HG03175 (cell line): Measurements from ENCODE around the gene LATS1.
"Not testable (repeated sequence)": the region's sequence is repeated elsewhere in the genome, so short reads cannot be mapped to it uniquely, and the experiment has no call there.

Experiments
- ATAC-seq: cut with Tn5 transposase; IDR thresholded peaks from one replicate; pipeline ENCODE4 v1.9.1; 2021; ENCODE audit warnings: mild to moderate bottlenecking, moderate library complexity; ENCODE audit not compliant: unreplicated experiment

Gene LATS1

GRCh38 chr6:149717588-149718458 is at the start of gene LATS1:
TSS of gene LATS1 (minus strand) at chr6:149718101. CDS start at chr6:149702126, 15,975 bp downstream.
- peak; percentile 95 for ATAC-seq

GRCh38 chr6:149766156-149766769 is 48.4 kb upstream of the LATS1 start:
- no peak for ATAC-seq

- no peak for ATAC-seq
Observed at GRCh38 chr6:149763866-149764265, 46.0 kb upstream of the LATS1 start.

GRCh38 chr6:149761438-149761837 is 43.5 kb upstream of the LATS1 start:
- peak; percentile 100 for ATAC-seq

- ATAC-seq = no peak
Observed at GRCh38 chr6:149756261-149756636, 38.3 kb upstream of the LATS1 start.

GRCh38 chr6:149755300-149756260 is 37.7 kb upstream of the LATS1 start:
- ATAC-seq = peak; percentile 74

- ATAC-seq = no peak
Observed at GRCh38 chr6:149754548-149754947, 36.6 kb upstream of the LATS1 start.

GRCh38 chr6:149753374-149753637 is 35.4 kb upstream of the LATS1 start:
- ATAC-seq = not testable (repeated sequence)

GRCh38 chr6:149752600-149753373 is 34.9 kb upstream of the LATS1 start:
- ATAC-seq = no peak

- ATAC-seq = not testable (repeated sequence)
Observed at GRCh38 chr6:149751920-149752319, 34.0 kb upstream of the LATS1 start.

- ATAC-seq = no peak
Observed at GRCh38 chr6:149751239-149751638, 33.3 kb upstream of the LATS1 start.

GRCh38 chr6:149750136-149750609 is 32.3 kb upstream of the LATS1 start:
- ATAC-seq = peak; percentile 26

GRCh38 chr6:149749594-149750135 is 31.8 kb upstream of the LATS1 start, which contains the start of gene PCMT1:
TSS of gene PCMT1 (plus strand) at chr6:149749741. CDS start at chr6:149749902, 161 bp downstream.
- ATAC-seq = peak; percentile 87

- peak; percentile 9 for ATAC-seq
Observed at GRCh38 chr6:149749082-149749593, 31.2 kb upstream of the LATS1 start.

GRCh38 chr6:149746147-149746946 is 28.4 kb upstream of the LATS1 start, which contains the start of gene NUP43:
TSS of gene NUP43 (minus strand) at chr6:149746529. CDS start at chr6:149746495, 34 bp downstream.
- ATAC-seq = peak; percentile 54

GRCh38 chr6:149745252-149745651 is 27.4 kb upstream of the LATS1 start:
- not testable (repeated sequence) for ATAC-seq

GRCh38 chr6:149734915-149735314 is 17.0 kb upstream of the LATS1 start:
- ATAC-seq = no peak

- ATAC-seq = no peak
Observed at GRCh38 chr6:149733089-149733720, 15.3 kb upstream of the LATS1 start.
